Gastroesophageal sphincter (tissue), 4 donors: ENCODE results near the gene MYH6. TPM values are rescaled to one million over a fixed set of nuclear protein-coding genes. Genes with fewer than 3 reads are reported as not detected.

Experiments
- ATAC-seq: fragments of 150-250 bp; one replicate; pipeline ENCODE4 v1.9.1; 2016; ENCODE audit warnings: mild to moderate bottlenecking, moderate library complexity
- H3K27ac ChIP-seq, 4 donors: fragments of 200-600 bp; sonication (generic) in 3 of 4; 1 replicate in 3 of 4; 2 replicates in 1 of 4; pipeline ENCODE4 v1.5.1; 2016 to 2019
- H3K27me3 ChIP-seq: fragments of 200-600 bp; sonication (generic); one replicate; pipeline ENCODE4 v1.5.1; 2019
- H3K36me3 ChIP-seq, 2 donors: fragments of 200-600 bp; sonication (generic); one replicate each; pipeline ENCODE4 v1.5.1; 2019; ENCODE audit warnings: control low read depth in 1 of 2
- H3K4me1 ChIP-seq, 3 donors: fragments of 200-600 bp; sonication (generic); 1 replicate in 2 of 3; 2 replicates in 1 of 3; pipeline ENCODE4 v1.5.1; 2016 to 2019; ENCODE audit warnings: control low read depth in 2 of 3
- H3K4me3 ChIP-seq, 2 donors: fragments of 200-600 bp; sonication (generic); one replicate each; pipeline ENCODE4 v1.5.1; 2019; ENCODE audit warnings: mild to moderate bottlenecking in 1 of 2, moderate library complexity in 1 of 2
- H3K9me3 ChIP-seq, 3 donors: fragments of 200-600 bp; sonication (generic); one replicate each; pipeline ENCODE4 v1.5.1; 2017 to 2019; ENCODE audit warnings: control low read depth in 2 of 3
- CTCF ChIP-seq, 4 experiments: fragments of 200-600 bp in 2 of 4; fragments of 450-650 bp in 2 of 4; sonication (generic) in 1 of 4; IDR thresholded peaks; one replicate each; pipeline ENCODE4 v1.5.1; 2017 to 2019; ENCODE audit warnings: antibody characterized with exemption in 4 of 4, mild to moderate bottlenecking in 2 of 4, moderate library complexity in 2 of 4
- EP300 ChIP-seq: sonication (generic); formaldehyde crosslinking; IDR thresholded peaks from one replicate; pipeline ENCODE4 v1.6.1; 2017; ENCODE audit warnings: antibody characterized with exemption, mild to moderate bottlenecking
- POLR2A ChIP-seq, 2 donors: fragments of 450-650 bp; IDR thresholded peaks; one replicate each; pipeline ENCODE4 v1.6.1; 2017; ENCODE audit warnings: antibody characterized with exemption in 2 of 2, mild to moderate bottlenecking in 2 of 2, moderate library complexity in 1 of 2
- POLR2AphosphoS5 ChIP-seq: sonication (generic); formaldehyde crosslinking; IDR thresholded peaks from one replicate; pipeline ENCODE4 v1.6.1; 2017; ENCODE audit warnings: antibody characterized with exemption
- WGBS, 2 donors: methylation state at CpG; one replicate each; pipeline ENCODE4 v1.1.5; 2018; ENCODE audit warnings: low coverage in 1 of 2; 5-methylcytosine and 5-hydroxymethylcytosine counted together
- total RNA-seq, 4 donors: library from RNA; depleted of rRNA; stranded (reverse); fragments of >200 nt; gene quantifications; one replicate each; pipeline ENCODE4 v1.1.0, GENCODE V29; 2016

MYH6 gene
- total RNA-seq, 4 donors from 2014 or later, result not detected

DNA sequence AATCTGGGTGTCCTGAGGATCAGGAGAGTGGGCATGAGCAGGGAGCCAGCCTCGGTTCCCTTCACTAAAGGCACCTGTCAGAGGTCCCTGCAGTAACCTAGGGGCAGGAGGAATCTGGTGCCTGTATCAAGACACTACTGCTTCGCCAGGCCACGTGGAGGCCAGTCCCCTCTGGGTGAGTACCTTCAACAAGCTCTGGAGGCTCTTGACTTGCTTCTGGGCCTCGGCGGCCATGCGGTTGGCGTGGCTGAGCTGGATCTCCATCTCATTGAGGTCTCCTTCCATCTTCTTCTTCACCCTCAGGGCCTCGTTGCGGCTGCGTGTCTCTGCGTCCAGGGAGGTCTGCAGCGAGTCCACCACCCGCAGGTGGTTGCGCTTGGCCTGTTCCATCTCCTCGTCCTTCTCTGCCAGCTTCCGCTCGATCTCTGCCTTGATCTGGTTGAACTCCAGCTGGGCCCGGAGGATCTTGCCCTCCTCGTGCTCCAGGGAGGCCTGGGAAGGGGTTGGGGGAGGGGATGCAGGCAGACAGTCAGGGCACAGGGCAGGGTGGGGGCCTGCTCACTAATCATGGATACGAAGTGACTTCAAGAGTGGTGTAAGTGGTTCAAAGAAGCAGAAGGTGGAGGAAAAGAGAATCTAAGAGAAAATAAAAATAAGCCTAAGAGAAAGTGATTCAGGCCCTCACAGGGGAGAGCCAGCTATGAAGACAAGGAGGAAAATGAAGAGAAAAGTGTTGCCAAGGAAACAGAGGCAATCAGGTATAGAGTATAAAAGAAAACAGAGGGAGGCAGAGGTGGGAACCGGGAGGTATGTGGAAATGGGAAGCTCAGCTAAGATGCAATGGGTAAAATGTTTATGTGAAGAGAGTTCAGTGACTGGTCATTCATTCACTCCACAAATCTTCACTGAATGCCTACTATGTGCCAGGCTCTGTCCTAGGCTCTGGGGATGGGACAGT lies 8.0 kb upstream of the MYH6 start:
- H3K4me1 ChIP-seq, result no peaks in the 10 kb centered on the region
- H3K27ac ChIP-seq, result no peak overlapping the region
- no peak for ATAC-seq
- WGBS, 2 donors, result 38 to 67% methylated on average over 1 to 2 of the region's 21 CpGs
- no peaks in the 10 kb centered on the region for H3K36me3 ChIP-seq
- peaks cover 15% of the 10 kb centered on the region for H3K27me3 ChIP-seq
- H3K9me3 ChIP-seq, result no peaks in the 10 kb centered on the region
- TF ChIP-seq POLR2AphosphoS5 (no peak), EP300 (no peak), POLR2A (IDR thresholded peaks at IDR 0.05) (no peak), CTCF (IDR thresholded peaks at IDR 0.05) (no peak)
- no peak overlapping the region for H3K4me3 ChIP-seq

- Histone ChIP-seq H3K36me3 (no peaks in the 10 kb centered on the region), H3K9me3 (no peaks in the 10 kb centered on the region), H3K4me3 (no peak overlapping the region), H3K27me3 (peaks cover 15% of the 10 kb centered on the region), H3K4me1 (no peaks in the 10 kb centered on the region), H3K27ac (no peak overlapping the region)
- TF ChIP-seq POLR2AphosphoS5, result no peak
- TF ChIP-seq POLR2A (IDR thresholded peaks at IDR 0.05), result no peak
- no peak for TF ChIP-seq CTCF (IDR thresholded peaks at IDR 0.05)
- TF ChIP-seq EP300, result no peak
- no peak for ATAC-seq
- WGBS, 2 donors, result 86 to 96% methylated on average over 5 to 13 of the region's 39 CpGs
Observed at GRCh38 chr14:23414906-23415820, 7.1 kb upstream of the MYH6 start.

DNA sequence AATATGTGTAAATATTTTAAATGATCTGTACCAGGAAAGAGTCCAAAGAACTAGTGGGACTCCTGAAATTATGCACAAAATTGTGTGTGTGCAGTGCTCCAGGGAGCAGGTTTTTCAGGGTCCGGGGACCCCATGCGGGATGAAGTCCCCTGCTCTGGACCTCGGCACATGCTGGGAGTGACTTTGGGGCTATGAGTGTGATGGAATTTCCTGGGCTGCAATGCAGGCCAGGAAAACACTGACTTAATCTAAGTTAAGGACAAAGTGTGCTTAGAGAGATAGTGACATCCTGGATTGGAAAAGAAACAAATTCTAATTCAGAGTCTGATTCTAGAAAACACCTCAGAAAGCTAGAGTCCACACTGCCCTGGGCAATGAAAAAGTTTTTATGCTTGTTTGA lies 6.2 kb upstream of the MYH6 start:
- no peak for ATAC-seq
- TF ChIP-seq EP300 (no peak), POLR2A (IDR thresholded peaks at IDR 0.05) (no peak), CTCF (IDR thresholded peaks at IDR 0.05) (no peak), POLR2AphosphoS5 (no peak)
- Histone ChIP-seq H3K4me3 (no peak overlapping the region), H3K9me3 (no peaks in the 10 kb centered on the region), H3K36me3 (no peaks in the 10 kb centered on the region), H3K27ac (no peak overlapping the region), H3K4me1 (no peaks in the 10 kb centered on the region), H3K27me3 (peaks cover 15% of the 10 kb centered on the region)
- WGBS, 2 donors, result 43% methylated on average over 3 of the region's 3 CpGs; no CpG with 5 or more reads in 1 of the 2 donors

- no peaks in the 10 kb centered on the region for H3K4me1 ChIP-seq
- 90 to 95% methylated on average over 3 to 14 of the region's 16 CpGs for WGBS, 2 donors
- no peaks in the 10 kb centered on the region for H3K36me3 ChIP-seq
- ATAC-seq, result no peak
- H3K9me3 ChIP-seq, result no peaks in the 10 kb centered on the region
- TF ChIP-seq CTCF (IDR thresholded peaks at IDR 0.05) (no peak), EP300 (no peak), POLR2AphosphoS5 (no peak), POLR2A (IDR thresholded peaks at IDR 0.05) (no peak)
- H3K4me3 ChIP-seq, result no peak overlapping the region
- H3K27ac ChIP-seq, result no peak overlapping the region
- H3K27me3 ChIP-seq, result peaks cover 15% of the 10 kb centered on the region
Observed at GRCh38 chr14:23413681-23414080, 5.6 kb upstream of the MYH6 start.
